Lower lobe of right lung (tissue), 2 donors: ENCODE measurements around the gene IL6ST. TPM values are rescaled to one million over a fixed set of nuclear protein-coding genes. Genes with fewer than 3 reads are reported as not detected.
"Not testable (repeated sequence)": the region's sequence is repeated elsewhere in the genome, so short reads cannot be mapped to it uniquely, and the experiment has no call there.

ENCODE experiments used
- ATAC-seq, 2 donors: fragments of 200-7000 bp; cut with Tn5 transposase; one replicate each; pipeline ENCODE4 v1.9.1; 2020 to 2022; ENCODE audit warnings: mild to moderate bottlenecking in 2 of 2, moderate library complexity in 2 of 2
- DNase-seq: peaks from one replicate; pipeline ENCODE4 v3.0.0-alpha.2; 2020
- H3K27ac ChIP-seq: fragments of 200-600 bp; one replicate; pipeline ENCODE4 v1.8.0; 2022
- H3K27me3 ChIP-seq: fragments of 200-600 bp; one replicate; pipeline ENCODE4 v1.8.0; 2022; ENCODE audit warnings: low read depth
- H3K36me3 ChIP-seq: fragments of 200-600 bp; one replicate; pipeline ENCODE4 v1.8.0; 2022; ENCODE audit warnings: mild to moderate bottlenecking
- H3K4me1 ChIP-seq: fragments of 200-600 bp; one replicate; pipeline ENCODE4 v1.8.0; 2022
- H3K4me3 ChIP-seq: fragments of 200-600 bp; one replicate; pipeline ENCODE4 v1.8.0; 2022; ENCODE audit warnings: mild to moderate bottlenecking
- H3K9me3 ChIP-seq: fragments of 200-600 bp; one replicate; pipeline ENCODE4 v1.8.0; 2022
- intact Hi-C: fragments of 100-400 bp; cut with DNase I; formaldehyde crosslinking; loops from one replicate; pipeline ENCODE4 v1.11.0; 2022
- total RNA-seq: library from RNA; stranded (reverse); fragmentation: NEBNext Ultra II Directional; extraction: Animal tissue kit (Norgen Biotek cat#: 25700); gene quantifications from one replicate; pipeline ENCODE4 v1.2.1, GENCODE V29; 2021
- TF ChIP-seq, protein P1 (sequence below): fragments of 200-600 bp; IDR thresholded peaks from one replicate; pipeline ENCODE4 v1.8.0; 2022; ENCODE audit warnings: antibody characterized with exemption, mild to moderate bottlenecking
- donor health status: DM: no; HTN: yes; CAD: no; lungs with severe emphysema.

IL6ST gene
- total RNA-seq, 1 donor from 2014 or later: 353 TPM

DNA sequence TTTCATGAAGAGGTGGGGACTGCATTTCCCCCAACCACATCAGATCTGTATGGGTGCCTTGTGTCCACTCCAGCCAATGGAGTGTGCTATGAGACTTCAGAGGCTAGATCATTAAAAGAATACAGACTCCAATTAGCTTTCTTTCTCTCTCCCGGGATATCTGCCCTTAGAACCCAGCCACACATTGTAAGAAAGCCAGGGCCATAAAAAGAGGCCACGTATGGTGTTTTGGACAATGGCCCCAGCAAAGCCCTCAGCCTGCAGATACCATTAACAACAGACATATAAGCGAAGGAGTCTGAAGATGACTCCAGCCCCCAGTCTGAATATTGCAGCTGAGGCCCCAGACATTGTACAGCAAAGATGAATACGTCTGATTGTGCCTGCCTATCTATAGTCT is 21.5 kb downstream of the IL6ST start:
- peaks cover 42% of the 10 kb centered on the region for H3K4me1 ChIP-seq
- H3K27me3 ChIP-seq: no peaks in the 10 kb centered on the region
- no peak for DNase-seq
- ATAC-seq: no peak
- H3K4me3 ChIP-seq: no peak overlapping the region
- no peak overlapping the region for H3K27ac ChIP-seq
- intact Hi-C loops: no loop called here
- peaks cover 83% of the 10 kb centered on the region for H3K36me3 ChIP-seq
- TF ChIP-seq, protein P1, sequence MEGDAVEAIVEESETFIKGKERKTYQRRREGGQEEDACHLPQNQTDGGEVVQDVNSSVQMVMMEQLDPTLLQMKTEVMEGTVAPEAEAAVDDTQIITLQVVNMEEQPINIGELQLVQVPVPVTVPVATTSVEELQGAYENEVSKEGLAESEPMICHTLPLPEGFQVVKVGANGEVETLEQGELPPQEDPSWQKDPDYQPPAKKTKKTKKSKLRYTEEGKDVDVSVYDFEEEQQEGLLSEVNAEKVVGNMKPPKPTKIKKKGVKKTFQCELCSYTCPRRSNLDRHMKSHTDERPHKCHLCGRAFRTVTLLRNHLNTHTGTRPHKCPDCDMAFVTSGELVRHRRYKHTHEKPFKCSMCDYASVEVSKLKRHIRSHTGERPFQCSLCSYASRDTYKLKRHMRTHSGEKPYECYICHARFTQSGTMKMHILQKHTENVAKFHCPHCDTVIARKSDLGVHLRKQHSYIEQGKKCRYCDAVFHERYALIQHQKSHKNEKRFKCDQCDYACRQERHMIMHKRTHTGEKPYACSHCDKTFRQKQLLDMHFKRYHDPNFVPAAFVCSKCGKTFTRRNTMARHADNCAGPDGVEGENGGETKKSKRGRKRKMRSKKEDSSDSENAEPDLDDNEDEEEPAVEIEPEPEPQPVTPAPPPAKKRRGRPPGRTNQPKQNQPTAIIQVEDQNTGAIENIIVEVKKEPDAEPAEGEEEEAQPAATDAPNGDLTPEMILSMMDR: no peak
- no peaks in the 10 kb centered on the region for H3K9me3 ChIP-seq

DNA sequence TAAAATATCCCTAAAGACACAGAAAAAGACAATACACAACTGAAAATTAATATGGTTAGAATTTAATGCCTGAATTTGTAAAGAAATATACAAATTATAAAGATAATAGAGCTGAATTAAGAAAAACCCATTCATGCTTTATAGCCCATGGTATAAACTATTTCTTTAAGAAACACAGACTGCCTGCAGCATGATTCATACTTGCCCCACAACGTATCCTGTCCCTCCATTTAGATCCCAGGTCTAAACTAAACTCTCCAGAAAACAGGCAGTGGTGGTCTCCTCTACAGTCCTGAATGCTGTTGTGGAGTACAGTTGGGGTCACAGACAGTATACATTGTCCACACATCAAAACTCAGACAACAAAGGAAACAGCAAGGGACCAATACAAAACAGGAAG is 24.8 kb downstream of the IL6ST start:
- DNase-seq: no peak
- H3K9me3 ChIP-seq: no peaks in the 10 kb centered on the region
- no peak overlapping the region for H3K27ac ChIP-seq
- TF ChIP-seq, protein P1: no peak
- H3K4me1 ChIP-seq: peaks cover 36% of the 10 kb centered on the region
- H3K36me3 ChIP-seq: peaks cover 89% of the 10 kb centered on the region
- no peak for ATAC-seq
- H3K4me3 ChIP-seq: no peak overlapping the region
- intact Hi-C loops: no loop called here
- no peaks in the 10 kb centered on the region for H3K27me3 ChIP-seq

DNA sequence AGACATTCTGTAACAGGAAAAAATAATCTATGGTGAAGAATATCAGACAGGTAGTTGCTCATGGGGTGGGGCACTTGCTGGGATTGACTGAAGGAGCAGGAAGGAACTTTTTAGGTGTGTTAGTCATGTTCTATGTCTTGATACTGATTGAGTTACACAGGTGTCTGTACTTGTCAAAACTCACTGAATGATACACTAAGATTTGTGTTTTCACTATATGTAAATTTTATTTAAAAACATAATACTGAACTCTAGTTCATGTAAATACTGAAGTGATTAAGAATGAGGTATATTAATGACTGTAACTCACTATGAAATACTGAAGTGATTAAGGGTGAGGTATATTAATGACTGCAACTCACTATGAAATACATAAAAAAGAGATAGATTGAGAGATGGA is 28.5 kb downstream of the IL6ST start:
- Histone ChIP-seq H3K9me3 (no peaks in the 10 kb centered on the region), H3K4me1 (peaks cover 28% of the 10 kb centered on the region), H3K27me3 (no peaks in the 10 kb centered on the region), H3K4me3 (no peak overlapping the region), H3K36me3 (peaks cover 89% of the 10 kb centered on the region), H3K27ac (no peak overlapping the region)
- peak in 1 of 2 donors; percentile 32 for ATAC-seq
- DNase-seq: no peak
- intact Hi-C loops: no loop called here
- TF ChIP-seq, protein P1: no peak

DNA sequence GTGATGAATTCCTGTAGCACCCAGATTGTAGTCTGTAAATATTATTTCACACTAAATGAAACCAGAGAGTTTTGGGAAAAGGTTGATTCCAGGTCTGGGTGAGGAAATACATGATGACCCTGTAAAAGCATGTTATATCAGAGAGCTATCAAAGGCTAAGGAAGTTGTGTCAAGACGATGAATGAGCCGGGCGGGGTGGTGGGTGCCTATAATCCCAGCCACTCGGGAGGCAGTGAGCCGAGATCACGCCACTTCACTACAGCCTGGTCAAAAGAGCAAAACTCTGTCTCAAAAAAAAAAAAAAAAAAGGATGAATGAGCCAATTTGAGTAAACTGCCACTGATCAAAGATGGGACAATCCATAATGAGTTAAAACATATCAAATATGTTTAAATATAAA is 29.2 kb downstream of the IL6ST start:
- intact Hi-C loops: no loop called here
- peaks cover 92% of the 10 kb centered on the region for H3K36me3 ChIP-seq
- H3K4me1 ChIP-seq: peaks cover 21% of the 10 kb centered on the region
- ATAC-seq: no peak
- no peak for DNase-seq
- TF ChIP-seq, protein P1: no peak
- H3K27me3 ChIP-seq: no peaks in the 10 kb centered on the region
- no peak overlapping the region for H3K27ac ChIP-seq
- H3K4me3 ChIP-seq: no peak overlapping the region
- H3K9me3 ChIP-seq: no peaks in the 10 kb centered on the region

DNA sequence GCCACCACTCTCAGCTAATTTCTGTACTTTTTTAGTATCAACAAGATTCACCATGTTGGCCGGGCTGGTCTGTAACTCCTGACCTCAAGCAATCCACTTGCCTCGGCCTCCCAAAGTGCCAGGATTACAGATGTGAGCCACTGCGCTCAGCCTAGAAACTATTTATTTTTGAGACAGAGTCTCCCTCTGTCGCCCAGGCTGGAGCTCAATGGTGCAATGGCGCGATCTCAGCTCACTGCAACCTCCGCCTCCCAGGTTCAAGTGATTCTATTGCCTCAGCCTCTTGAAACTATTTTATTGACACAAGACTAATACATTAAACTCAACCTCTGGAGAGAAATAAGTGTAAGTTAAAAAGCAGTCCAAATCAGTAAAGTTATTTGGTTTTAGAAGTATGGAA is 34.0 kb downstream of the IL6ST start:
- peaks cover 7% of the 10 kb centered on the region for H3K4me1 ChIP-seq
- no peak overlapping the region for H3K4me3 ChIP-seq
- ATAC-seq: peak; percentile 67 to 85
- DNase-seq: peak; percentile 52
- H3K36me3 ChIP-seq: peaks cover 95% of the 10 kb centered on the region
- intact Hi-C loops: no loop called here
- no peaks in the 10 kb centered on the region for H3K9me3 ChIP-seq
- no peak overlapping the region for H3K27ac ChIP-seq
- H3K27me3 ChIP-seq: no peaks in the 10 kb centered on the region
- TF ChIP-seq, protein P1: no peak

DNA sequence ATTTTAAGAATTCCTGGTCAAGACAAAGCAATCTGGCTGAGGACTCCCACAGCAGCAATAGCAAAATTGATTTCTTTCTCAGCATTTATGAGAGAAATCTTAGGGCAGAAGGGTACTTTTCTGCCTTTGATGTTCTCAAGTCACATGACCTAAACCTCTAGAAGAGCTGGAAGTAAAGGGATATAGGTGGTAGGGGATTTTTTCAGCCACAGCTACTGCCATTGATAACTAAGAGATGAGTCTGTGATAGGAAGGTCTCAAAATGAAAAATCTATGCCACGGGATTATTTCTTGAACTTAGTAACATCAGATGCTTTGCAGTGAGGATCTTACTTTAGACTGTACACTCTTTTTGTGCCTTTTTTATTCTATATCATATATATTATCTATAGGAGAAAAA is 35.6 kb downstream of the IL6ST start:
- H3K27me3 ChIP-seq: no peaks in the 10 kb centered on the region
- no peaks in the 10 kb centered on the region for H3K9me3 ChIP-seq
- TF ChIP-seq, protein P1: no peak
- intact Hi-C loops: no loop called here
- H3K36me3 ChIP-seq: peaks cover 97% of the 10 kb centered on the region
- no peak overlapping the region for H3K27ac ChIP-seq
- H3K4me3 ChIP-seq: no peak overlapping the region
- H3K4me1 ChIP-seq: no peaks in the 10 kb centered on the region
- ATAC-seq (no peak), DNase-seq (no peak)

DNA sequence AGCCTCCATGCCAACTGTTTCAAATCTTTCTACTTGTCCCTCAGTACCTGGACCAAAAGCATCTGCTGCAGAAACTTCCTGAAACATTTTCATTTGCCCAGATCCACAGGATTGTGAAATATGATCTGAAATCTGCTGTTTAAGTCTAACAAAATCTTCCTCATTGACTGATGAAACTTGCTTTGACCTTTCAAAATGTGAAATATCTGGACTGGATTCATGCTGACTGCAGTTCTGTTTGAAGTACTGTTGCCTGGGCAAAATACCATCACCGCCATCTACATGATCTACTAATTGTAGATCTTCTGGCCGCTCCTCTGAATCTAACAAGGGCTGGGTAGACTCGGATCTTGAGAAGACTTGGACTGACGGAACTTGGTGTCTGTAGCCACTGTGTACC is 53.6 kb downstream of the IL6ST start:
- H3K36me3 ChIP-seq: peaks cover 91% of the 10 kb centered on the region
- peaks cover 13% of the 10 kb centered on the region for H3K4me1 ChIP-seq
- H3K27me3 ChIP-seq, DNase-seq, ATAC-seq, intact Hi-C loops, H3K4me3 ChIP-seq, H3K9me3 ChIP-seq, H3K27ac ChIP-seq: not testable (repeated sequence)

DNA sequence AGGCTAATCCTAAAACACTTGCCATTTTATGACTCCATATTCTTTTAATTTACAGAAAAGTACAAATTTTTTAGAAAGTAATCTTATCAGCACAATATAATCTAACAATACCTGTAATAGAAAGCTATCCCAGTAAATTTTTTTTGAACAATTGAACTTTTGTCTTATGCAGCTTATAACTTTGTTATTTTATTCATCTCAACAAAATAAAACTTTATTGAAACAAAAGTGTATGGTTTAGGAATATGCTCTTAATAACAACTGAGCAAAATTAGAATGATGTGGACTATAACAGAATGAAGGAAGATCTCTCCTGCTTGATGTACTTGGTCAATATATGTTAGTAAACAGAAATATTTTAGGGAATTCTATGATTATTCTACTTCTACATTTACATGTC is 57.2 kb downstream of the IL6ST start:
- H3K4me3 ChIP-seq, DNase-seq, H3K27ac ChIP-seq, H3K9me3 ChIP-seq, ATAC-seq, H3K27me3 ChIP-seq: not testable (repeated sequence)
- Histone ChIP-seq H3K4me1 (peaks cover 25% of the 10 kb centered on the region), H3K36me3 (peaks cover 62% of the 10 kb centered on the region)
- intact Hi-C loops: loop anchor here (10.0 kb wide), 1 partner anchor 267 kb away; no protein-coding TSS in a partner anchor
